K562 (cell line): Measurements from ENCODE around the gene TBCCD1. TPM values are rescaled to one million over a fixed set of nuclear protein-coding genes. Genes with fewer than 3 reads are reported as not detected.

Experiments
- ATAC-seq: fragments of 200-7000 bp; cut with Tn5 transposase; 3 replicates; pipeline ENCODE4 v1.9.1; 2020; ENCODE audit warnings: moderate library complexity
- BruUV-seq: library from RNA; stranded (reverse); fragments of 400-500 nt; replicated peaks from 2 replicates; lab custom pipeline; 2021; lab: Mats Ljungman, UMichigan
- CTCF ChIA-PET: fragments of 300-600 bp; formaldehyde crosslinking; extraction: SDS; loops from one replicate; lab custom pipeline; 2021; ENCODE audit warnings: low intra/inter-chr PET ratio; lab: Yijun Ruan, JAX
- POLR2A ChIA-PET: fragments of 300-600, 350-650 bp; sonication (Branson Sonifier 250); formaldehyde crosslinking; extraction: SDS; loops from one replicate; lab custom pipeline; 2021; ENCODE audit warnings: antibody characterized with exemption, inconsistent platforms; lab: Yijun Ruan, JAX
- DNase-seq, 4 experiments: peaks; one replicate each; pipeline versions ENCODE4 v3.0.0 to v3.0.0-alpha.2; 2011 to 2018; ENCODE audit warnings: low spot score in 3 of 4, mixed read lengths in 3 of 4; ENCODE audit errors: extremely low read depth in 1 of 4
- FAIRE-seq: peaks from 2 replicates; lab custom pipeline; 2011; peaks lifted over from hg19 to GRCh38; lab: Jason Lieb, UNC
- H2AFZ ChIP-seq: 2 replicates; pipeline ENCODE4 v1.6.0; 2011; ENCODE audit warnings: low read depth, low read length, control low read depth, inconsistent platforms
- H3K27ac ChIP-seq: fragments of 200-600 bp; 3 replicates; pipeline ENCODE4 v1.8.0; 2011; ENCODE audit warnings: low read depth, mild to moderate bottlenecking, control low read depth, inconsistent platforms, low read length, moderate library complexity, mixed read lengths; ENCODE audit errors: extremely low read depth
- H3K27me3 ChIP-seq, 2 experiments: fragments of 300-600 bp in 1 of 2; 2 replicates in 1 of 2; 3 replicates in 1 of 2; pipeline versions ENCODE4 v1.6.0 to v1.8.0; 2011; ENCODE audit warnings: inconsistent platforms in 2 of 2, low read length in 2 of 2, mild to moderate bottlenecking in 1 of 2, mixed read lengths in 1 of 2, moderate library complexity in 1 of 2; ENCODE audit not compliant: control insufficient read depth in 2 of 2, insufficient read depth in 2 of 2
- H3K36me3 ChIP-seq: fragments of 300-600 bp; 3 replicates; pipeline ENCODE4 v1.8.0; 2011; ENCODE audit warnings: mild to moderate bottlenecking, low read length, inconsistent platforms; ENCODE audit not compliant: control insufficient read depth, insufficient read depth
- H3K4me1 ChIP-seq, 2 experiments: fragments of 200-600 bp in 1 of 2; replicated peaks in 1 of 2; 2 replicates in 1 of 2; 3 replicates in 1 of 2; pipeline versions ENCODE4 v1.5.1 to v1.8.0; 2011; ENCODE audit warnings: inconsistent platforms in 2 of 2, low read length in 2 of 2, mild to moderate bottlenecking in 1 of 2, mixed read lengths in 1 of 2, moderate library complexity in 1 of 2; ENCODE audit not compliant: control insufficient read depth in 2 of 2, insufficient read depth in 2 of 2
- H3K4me2 ChIP-seq: 2 replicates; pipeline ENCODE4 v1.6.1; 2011; ENCODE audit warnings: low read length, control low read depth, inconsistent platforms, mixed read lengths; ENCODE audit not compliant: insufficient read depth
- H3K4me3 ChIP-seq: fragments of 200-600 bp; sonication (generic), shearing (Covaris generic); 2 replicates; pipeline ENCODE4 v1.5.1; 2016; ENCODE audit warnings: control low read depth, inconsistent platforms
- H3K79me2 ChIP-seq: fragments of 200-600 bp; 3 replicates; pipeline ENCODE4 v1.8.0; 2011; ENCODE audit warnings: low read length, inconsistent platforms; ENCODE audit not compliant: control insufficient read depth, insufficient read depth
- H3K9ac ChIP-seq, 2 experiments: 2 replicates each; pipeline versions ENCODE4 v1.6.0 to v1.6.1; 2011; ENCODE audit warnings: low read depth in 2 of 2, low read length in 2 of 2, control low read depth in 1 of 2, inconsistent platforms in 1 of 2, mild to moderate bottlenecking in 1 of 2, mixed read lengths in 1 of 2; ENCODE audit not compliant: insufficient read depth in 1 of 2
- H3K9me1 ChIP-seq: one replicate; pipeline ENCODE4 v1.6.0; 2011; ENCODE audit warnings: inconsistent platforms, mild to moderate bottlenecking, low read length, moderate library complexity; ENCODE audit not compliant: control insufficient read depth, insufficient read depth
- H3K9me3 ChIP-seq: replicated peaks from 2 replicates; pipeline ENCODE4 v1.5.1; 2011; ENCODE audit warnings: low read depth, low read length, inconsistent platforms; ENCODE audit not compliant: control insufficient read depth, insufficient read depth
- H4K20me1 ChIP-seq: replicated peaks from 2 replicates; pipeline ENCODE4 v1.6.1; 2011; ENCODE audit warnings: low read length, inconsistent platforms, mixed read lengths; ENCODE audit not compliant: control insufficient read depth, insufficient read depth
- C11orf30 ChIP-seq: fragments of 450-650 bp; IDR thresholded peaks from 2 replicates; pipeline ENCODE4 v1.6.1; 2016; ENCODE audit warnings: low read depth, mild to moderate bottlenecking
- MAFG ChIP-seq: fragments of 450-650 bp; conservative IDR thresholded peaks from 2 replicates; pipeline ENCODE4 v1.6.1; 2016; ENCODE audit warnings: missing genetic modification characterization, missing compliant biosample characterization
- PHF8 ChIP-seq: fragments of 200-600 bp; sonication (generic); IDR thresholded peaks from 2 replicates; pipeline ENCODE4 v1.6.1; 2012; ENCODE audit warnings: mixed run types, mild to moderate bottlenecking, inconsistent platforms, low read length, moderate library complexity, borderline replicate concordance
- ZNF316 ChIP-seq: fragments of 450-650 bp; IDR thresholded peaks from 2 replicates; pipeline ENCODE4 v1.6.1; 2016
- WGBS: fragments of 100-300 bp; shearing (Covaris generic); methylation state at CpG from one replicate; pipeline ENCODE4 v1.1.6; 2016; ENCODE audit warnings: low coverage, mixed read lengths; ENCODE audit not compliant: insufficient coverage; ENCODE audit errors: missing lambda C conversion rate; 5-methylcytosine and 5-hydroxymethylcytosine counted together
- in situ Hi-C: fragments of 300-500 bp; cut with MboI; formaldehyde crosslinking; loops from 4 replicates; pipeline ENCODE4 v1.15.0; 2018; ENCODE audit warnings: inconsistent platforms, mixed read lengths
- intact Hi-C: fragments of 100-400 bp; cut with micrococcal nuclease; formaldehyde crosslinking; loops from 2 replicates; pipeline ENCODE4 v1.14.2; 2022
- polyA plus RNA-seq, 8 experiments: library from polyadenylated mRNA; depleted of rRNA in 4 of 8; stranded (reverse) in 5 of 8; unstranded in 3 of 8; fragments of >200 nt; fragmentation: Nextera tagmentation in 2 of 8; fragmentation: Illumina TruSeq in 1 of 8; extraction: Ambion mirVana in 2 of 8; extraction: Trizol in 1 of 8; gene quantifications; 2 replicates each; pipeline versions ENCODE4 v1.2.1 to v1.2.3, GENCODE V29; 2011 to 2014; ENCODE audit warnings: inconsistent platforms in 1 of 8, missing spikeins in 1 of 8
- total RNA-seq, 7 experiments: library from RNA; depleted of rRNA in 6 of 7; stranded (reverse); fragments of >200 nt in 6 of 7; fragmentation: Illumina TruSeq in 2 of 7; extraction: Trizol in 2 of 7; gene quantifications; 2 replicates each; pipeline versions ENCODE4 v1.2.1 to v1.2.3, GENCODE V29; 2011 to 2021; ENCODE audit warnings: low replicate concordance in 1 of 7

Gene TBCCD1
- total and polyA plus RNA-seq, 9 of the 15 experiments (the other 6 are each of a cell fraction or from before 2014, with no cell fraction given): 17.7 to 31.1 (median 21.2) TPM

DNA sequence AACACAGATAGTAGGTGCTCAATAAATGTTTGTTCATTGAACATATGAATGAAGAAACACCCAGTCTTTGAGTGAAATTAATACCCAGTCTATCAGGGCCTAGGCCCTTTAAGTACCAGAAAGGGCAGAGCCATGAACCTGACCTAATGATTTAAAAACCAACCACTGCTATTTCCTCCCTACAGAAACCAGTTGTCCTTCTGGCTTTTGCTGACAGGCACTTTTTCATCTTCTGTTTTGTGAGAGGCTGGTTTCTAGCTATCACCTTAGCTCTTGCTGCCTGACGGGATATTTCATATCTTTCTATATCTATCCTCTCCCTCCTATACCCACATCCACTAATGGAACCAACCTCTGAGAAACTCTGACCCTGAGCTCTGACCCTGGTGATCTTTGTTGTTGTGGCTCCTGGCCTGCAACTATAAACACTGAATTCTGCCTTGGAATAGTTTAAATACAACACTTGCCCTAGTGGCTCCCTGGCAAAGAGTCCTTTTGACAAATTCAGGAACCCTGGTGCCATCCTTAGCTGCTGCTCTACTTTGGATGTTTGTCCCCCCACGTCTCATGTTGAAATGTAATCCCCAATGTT, 41.6 kb upstream of the TBCCD1 start:
- Histone ChIP-seq H3K9me3 (no peaks in the 10 kb centered on the region), H3K79me2 (no peaks in the 10 kb centered on the region), H3K4me2 (no peak overlapping the region), H3K27ac (no peak overlapping the region), H3K27me3 (peaks cover 0 to 18% of the 10 kb centered on the region in 2 experiments; a peak in 4 of 5 replicates), H2AFZ (no peak overlapping the region), H3K9me1 (no peaks in the 10 kb centered on the region), H3K4me3 (no peak overlapping the region), H3K9ac (no peak overlapping the region), H3K36me3 (no peaks in the 10 kb centered on the region), H4K20me1 (no peaks in the 10 kb centered on the region), H3K4me1 (peaks cover 0 to 9% of the 10 kb centered on the region in 2 experiments; a peak in 2 of 5 replicates)
- no peak for DNase-seq
- TF ChIP-seq C11orf30 (peak; percentile 55; the same call in 1 of the 2 replicates), ZNF316 (peak; percentile 61), MAFG (tag) (0 out of 2 replicates have a peak, but pooled peaks have one; percentile 22), PHF8 (no peak)
- no TSS peak for BruUV-seq
- POLR2A ChIA-PET: interaction anchor here (0.6 to 3.4 kb wide), 3 partner anchors 9 to 175 kb away, joined by 3 to 17 read pairs (median 3); partner anchors contain the start of gene EIF4A2
- no peak for ATAC-seq
- WGBS: 35% methylated on average over 2 of the region's 2 CpGs
- intact Hi-C loops: loop anchor here (1.0 to 5.0 kb wide), 2 partner anchors 19 to 626 kb away; no protein-coding TSS in a partner anchor
- in situ Hi-C loops: no loop called here
- CTCF ChIA-PET: no interaction called here
- no peak for FAIRE-seq
